SU-DHL-6 (cell line): ENCODE data around the gene NEU1.

Source experiments
- H2AFZ ChIP-seq: fragments of 200-600 bp; sonication (generic); 2 replicates; pipeline ENCODE4 v1.6.1; 2014; ENCODE audit warnings: low read depth, mild to moderate bottlenecking, moderate library complexity, mixed read lengths, antibody characterized with exemption, low read length; ENCODE audit not compliant: severe bottlenecking
- H3F3A ChIP-seq: fragments of 200-600 bp; shearing (Covaris generic); 2 replicates; pipeline ENCODE4 v1.6.0; 2016; ENCODE audit warnings: antibody characterized with exemption, mild to moderate bottlenecking; ENCODE audit not compliant: insufficient read depth
- H3K27ac ChIP-seq: fragments of 200-600 bp; sonication (generic); 2 replicates; pipeline ENCODE4 v1.5.1; 2016; ENCODE audit warnings: low read depth, mild to moderate bottlenecking, low read length, moderate library complexity, mixed read lengths
- H3K27me3 ChIP-seq: fragments of 200-600 bp; sonication (generic), shearing (Covaris generic); 2 replicates; pipeline ENCODE4 v1.6.0; 2014; ENCODE audit warnings: mild to moderate bottlenecking, low read length
- H3K36me3 ChIP-seq: fragments of 200-600 bp; sonication (generic); 2 replicates; pipeline ENCODE4 v1.6.1; 2014; ENCODE audit warnings: mild to moderate bottlenecking, low read length, mixed read lengths
- H3K4me2 ChIP-seq: fragments of 300-600, 200-600 bp; shearing (Covaris generic), sonication (generic); 2 replicates; pipeline ENCODE4 v1.6.0; 2014; ENCODE audit warnings: low read length, low read depth, mild to moderate bottlenecking; ENCODE audit not compliant: poor library complexity, severe bottlenecking
- H3K4me3 ChIP-seq: fragments of 200-600 bp; sonication (generic); 2 replicates; pipeline ENCODE4 v1.5.1; 2014; ENCODE audit warnings: antibody characterized with exemption, low read length, mild to moderate bottlenecking, mixed read lengths; ENCODE audit not compliant: insufficient read depth, poor library complexity, severe bottlenecking
- H3K79me2 ChIP-seq: fragments of 200-600 bp; sonication (generic); 2 replicates; pipeline ENCODE4 v1.6.1; 2014; ENCODE audit warnings: mild to moderate bottlenecking, low read length, moderate library complexity; ENCODE audit not compliant: insufficient read depth
- H3K9ac ChIP-seq: fragments of 200-600 bp; sonication (generic); 2 replicates; pipeline ENCODE4 v1.7.0; 2014; ENCODE audit warnings: mild to moderate bottlenecking, low read length
- H3K9me2 ChIP-seq: fragments of 200-600 bp; sonication (generic); replicated peaks from 2 replicates; pipeline ENCODE4 v1.6.1; 2014; ENCODE audit warnings: low read length; ENCODE audit not compliant: insufficient read depth
- H3K9me3 ChIP-seq: fragments of 200-600 bp; sonication (generic); 2 replicates; pipeline ENCODE4 v1.6.1; 2014; ENCODE audit warnings: low read length, mixed read lengths; ENCODE audit not compliant: insufficient read depth
- H4K20me1 ChIP-seq: fragments of 200-600 bp; sonication (generic); 2 replicates; pipeline ENCODE4 v1.6.1; 2014; ENCODE audit warnings: low read depth, mild to moderate bottlenecking, antibody characterized with exemption, low read length, moderate library complexity, mixed read lengths
- EZH2phosphoT487 ChIP-seq: fragments of 200-600 bp; sonication (generic), shearing (Covaris generic); conservative IDR thresholded peaks from 2 replicates; pipeline ENCODE4 v1.6.1; 2018; ENCODE audit warnings: mild to moderate bottlenecking, antibody characterized with exemption, low read length, moderate library complexity, mixed read lengths
- TF ChIP-seq, protein P1 (sequence below): fragments of 200-600 bp; sonication (generic); IDR thresholded peaks from one replicate; pipeline ENCODE4 v1.5.1; 2017; ENCODE audit warnings: antibody characterized with exemption, mild to moderate bottlenecking, low read length, moderate library complexity; ENCODE audit not compliant: insufficient read depth, poor library complexity, severe bottlenecking

Gene NEU1

DNA sequence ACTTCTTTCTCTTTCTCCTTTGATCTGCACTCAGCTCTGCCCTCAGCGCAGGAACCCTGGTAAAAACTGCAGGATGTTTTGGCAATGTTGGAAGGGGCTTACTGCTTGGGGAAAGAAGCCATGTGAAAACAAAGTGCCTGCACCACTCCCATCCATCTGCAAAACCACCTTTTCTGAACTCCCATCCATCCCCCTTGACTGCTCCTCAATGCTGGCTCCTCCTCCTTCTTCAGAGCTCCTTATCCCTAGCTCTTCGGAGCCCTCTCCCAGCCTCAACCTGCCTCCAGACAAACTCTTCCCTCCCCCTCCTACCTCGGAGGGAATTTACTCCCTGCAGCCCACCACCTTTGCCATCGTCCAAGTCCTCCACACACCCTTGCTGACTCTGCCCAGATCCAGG is 43.5 kb upstream of the NEU1 start:
- H3F3A ChIP-seq: peaks cover 26% of the 10 kb centered on the region
- no peaks in the 10 kb centered on the region for H3K36me3 ChIP-seq
- H3K4me2 ChIP-seq: no peak overlapping the region
- H3K4me3 ChIP-seq: no peak overlapping the region
- 0 out of 2 replicates have a peak, but pooled peaks cover 3% of the 10 kb centered on the region for H3K27me3 ChIP-seq
- H4K20me1 ChIP-seq: no peaks in the 10 kb centered on the region
- H3K9me2 ChIP-seq: no peaks in the 10 kb centered on the region
- no peak overlapping the region for H3K27ac ChIP-seq
- no peaks in the 10 kb centered on the region for H3K9me3 ChIP-seq
- H3K79me2 ChIP-seq: no peaks in the 10 kb centered on the region
- no peak overlapping the region for H2AFZ ChIP-seq
- no peak overlapping the region for H3K9ac ChIP-seq
- no peak for TF ChIP-seq EZH2phosphoT487
- TF ChIP-seq, protein P1, sequence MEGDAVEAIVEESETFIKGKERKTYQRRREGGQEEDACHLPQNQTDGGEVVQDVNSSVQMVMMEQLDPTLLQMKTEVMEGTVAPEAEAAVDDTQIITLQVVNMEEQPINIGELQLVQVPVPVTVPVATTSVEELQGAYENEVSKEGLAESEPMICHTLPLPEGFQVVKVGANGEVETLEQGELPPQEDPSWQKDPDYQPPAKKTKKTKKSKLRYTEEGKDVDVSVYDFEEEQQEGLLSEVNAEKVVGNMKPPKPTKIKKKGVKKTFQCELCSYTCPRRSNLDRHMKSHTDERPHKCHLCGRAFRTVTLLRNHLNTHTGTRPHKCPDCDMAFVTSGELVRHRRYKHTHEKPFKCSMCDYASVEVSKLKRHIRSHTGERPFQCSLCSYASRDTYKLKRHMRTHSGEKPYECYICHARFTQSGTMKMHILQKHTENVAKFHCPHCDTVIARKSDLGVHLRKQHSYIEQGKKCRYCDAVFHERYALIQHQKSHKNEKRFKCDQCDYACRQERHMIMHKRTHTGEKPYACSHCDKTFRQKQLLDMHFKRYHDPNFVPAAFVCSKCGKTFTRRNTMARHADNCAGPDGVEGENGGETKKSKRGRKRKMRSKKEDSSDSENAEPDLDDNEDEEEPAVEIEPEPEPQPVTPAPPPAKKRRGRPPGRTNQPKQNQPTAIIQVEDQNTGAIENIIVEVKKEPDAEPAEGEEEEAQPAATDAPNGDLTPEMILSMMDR: no peak

DNA sequence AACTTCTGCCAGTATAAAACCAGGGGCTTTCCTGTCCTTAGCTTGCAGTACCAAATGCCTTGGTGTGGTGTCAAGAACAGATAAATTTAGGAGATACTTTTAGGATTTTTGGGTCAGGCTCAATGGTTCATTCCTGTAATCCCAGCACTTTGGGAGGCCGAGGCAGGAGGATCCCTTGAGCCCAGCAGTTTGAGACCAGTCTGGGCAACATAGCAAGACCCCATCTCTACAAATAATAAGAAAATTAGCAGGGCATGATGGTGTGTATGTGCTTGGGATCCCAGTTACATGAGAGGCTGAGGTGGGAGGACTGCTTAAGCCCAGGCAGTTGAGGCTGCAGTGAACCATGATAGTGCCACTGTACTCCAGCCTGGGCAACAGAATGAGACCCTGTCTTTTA is 42.4 kb upstream of the NEU1 start:
- Histone ChIP-seq H3F3A (peaks cover 30% of the 10 kb centered on the region), H3K79me2 (no peaks in the 10 kb centered on the region), H3K36me3 (no peaks in the 10 kb centered on the region), H4K20me1 (no peaks in the 10 kb centered on the region), H3K4me2 (no peak overlapping the region), H3K27ac (no peak overlapping the region), H3K9me3 (no peaks in the 10 kb centered on the region), H3K9me2 (no peaks in the 10 kb centered on the region), H3K9ac (no peak overlapping the region), H2AFZ (no peak overlapping the region), H3K4me3 (no peak overlapping the region), H3K27me3 (0 out of 2 replicates have a peak, but pooled peaks cover 3% of the 10 kb centered on the region)
- no peak for TF ChIP-seq EZH2phosphoT487
- TF ChIP-seq, protein P1: no peak

DNA sequence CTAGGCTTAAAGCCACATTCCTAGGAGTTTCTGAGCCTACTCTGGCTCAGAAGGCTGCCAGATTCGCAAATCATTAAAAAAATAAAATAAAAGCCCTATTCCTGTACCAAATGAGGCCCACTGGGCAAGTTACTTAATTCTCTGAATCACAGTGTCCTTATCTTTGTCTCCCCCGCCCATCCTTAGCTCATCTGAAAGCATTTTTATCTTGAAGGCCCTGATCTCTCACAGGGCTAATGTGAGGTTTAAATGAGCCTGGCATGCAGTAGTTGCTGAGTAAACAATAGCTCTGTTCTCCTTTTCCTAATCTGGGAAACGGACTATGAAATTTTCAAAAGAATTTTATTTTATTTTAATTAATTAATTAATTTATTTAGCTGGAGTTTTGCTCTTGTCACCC is 41.3 kb upstream of the NEU1 start:
- TF ChIP-seq EZH2phosphoT487: no peak
- TF ChIP-seq, protein P1: no peak
- no peaks in the 10 kb centered on the region for H3K79me2 ChIP-seq
- H3K4me2 ChIP-seq: no peak overlapping the region
- H3K27me3 ChIP-seq: 0 out of 2 replicates have a peak, but pooled peaks cover 3% of the 10 kb centered on the region
- H2AFZ ChIP-seq: no peak overlapping the region
- H3K4me3 ChIP-seq: no peak overlapping the region
- no peak overlapping the region for H3K9ac ChIP-seq
- peaks cover 39% of the 10 kb centered on the region for H3F3A ChIP-seq
- no peak overlapping the region for H3K27ac ChIP-seq
- no peaks in the 10 kb centered on the region for H3K9me2 ChIP-seq
- no peaks in the 10 kb centered on the region for H3K36me3 ChIP-seq
- no peaks in the 10 kb centered on the region for H3K9me3 ChIP-seq
- H4K20me1 ChIP-seq: no peaks in the 10 kb centered on the region
